IMR-90 (cell line): ENCODE measurements around the gene OR4E1. TPM values are rescaled to one million over a fixed set of nuclear protein-coding genes. Genes with fewer than 3 reads are reported as not detected.

Source experiments
- ATAC-seq: fragments of 200-7000 bp; cut with Tn5 transposase; 2 replicates; pipeline ENCODE4 v1.9.1; 2020; ENCODE audit warnings: low read depth, mild to moderate bottlenecking, moderate library complexity
- BruUV-seq: library from RNA; stranded (reverse); fragments of 400-500 nt; replicated peaks from 2 replicates; lab custom pipeline; 2021; lab: Mats Ljungman, UMichigan
- CTCF ChIA-PET: fragments of 300-600 bp; formaldehyde crosslinking; extraction: SDS; loops from one replicate; lab custom pipeline; 2021; ENCODE audit warnings: antibody characterized with exemption; lab: Yijun Ruan, JAX
- POLR2A ChIA-PET: fragments of 300-600 bp; sonication (Branson Sonifier 250); formaldehyde crosslinking; loops from one replicate; lab custom pipeline; 2022; ENCODE audit warnings: antibody characterized with exemption; ENCODE audit not compliant: unreplicated experiment; lab: Charles Lee
- DNase-seq: peaks from one replicate; pipeline ENCODE4 v3.0.0; 2013
- H2AFZ ChIP-seq: replicated peaks from 2 replicates; pipeline ENCODE3; 2013; ENCODE audit warnings: low read length, mild to moderate bottlenecking; ENCODE audit not compliant: poor library complexity
- H2AK5ac ChIP-seq: 2 replicates; pipeline ENCODE4 v1.6.1; 2013; ENCODE audit warnings: low read depth, low read length, inconsistent platforms
- H2AK9ac ChIP-seq: replicated peaks from 2 replicates; pipeline ENCODE3; 2013; ENCODE audit warnings: mild to moderate bottlenecking, low read depth, low read length, moderate library complexity; ENCODE audit not compliant: poor library complexity
- H2BK120ac ChIP-seq: 2 replicates; pipeline ENCODE4 v1.6.1; 2013; ENCODE audit warnings: low read depth, low read length, inconsistent platforms
- H2BK15ac ChIP-seq: 3 replicates; pipeline ENCODE4 v1.6.1; 2013; ENCODE audit warnings: low read depth, low read length, inconsistent platforms
- H2BK20ac ChIP-seq: 2 replicates; pipeline ENCODE4 v1.6.1; 2013; ENCODE audit warnings: low read depth, mild to moderate bottlenecking, inconsistent platforms, low read length, moderate library complexity
- H2BK5ac ChIP-seq: 2 replicates; pipeline ENCODE4 v1.6.1; 2013; ENCODE audit warnings: mild to moderate bottlenecking, low read depth, low read length, inconsistent platforms; ENCODE audit not compliant: poor library complexity, severe bottlenecking
- H3K14ac ChIP-seq: replicated peaks from 2 replicates; pipeline ENCODE4 v1.6.1; 2013; ENCODE audit warnings: low read depth, low read length, inconsistent platforms
- H3K18ac ChIP-seq: 2 replicates; pipeline ENCODE4 v1.6.1; 2013; ENCODE audit warnings: low read depth, low read length, control low read depth
- H3K23ac ChIP-seq: 2 replicates; pipeline ENCODE4 v1.6.1; 2013; ENCODE audit warnings: low read depth, low read length, inconsistent platforms
- H3K27ac ChIP-seq: 2 replicates; pipeline ENCODE4 v1.5.1; 2013; ENCODE audit warnings: mild to moderate bottlenecking, control low read depth, low read length; ENCODE audit not compliant: insufficient read depth
- H3K27me3 ChIP-seq: 2 replicates; pipeline ENCODE4 v1.6.1; 2013; ENCODE audit warnings: low read length; ENCODE audit not compliant: control insufficient read depth, insufficient read depth
- H3K36me3 ChIP-seq: 2 replicates; pipeline ENCODE4 v1.6.1; 2013; ENCODE audit warnings: low read length, mixed read lengths; ENCODE audit not compliant: control insufficient read depth, insufficient read depth
- H3K4ac ChIP-seq: 2 replicates; pipeline ENCODE4 v1.6.1; 2013; ENCODE audit warnings: low read depth, low read length, inconsistent platforms
- H3K4me1 ChIP-seq: 2 replicates; pipeline ENCODE4 v1.6.1; 2013; ENCODE audit warnings: low read length, mixed read lengths; ENCODE audit not compliant: control insufficient read depth, insufficient read depth
- H3K4me2 ChIP-seq: 2 replicates; pipeline ENCODE4 v1.6.1; 2013; ENCODE audit warnings: low read depth, mild to moderate bottlenecking, control low read depth, low read length, moderate library complexity
- H3K4me3 ChIP-seq: 2 replicates; pipeline ENCODE4 v1.5.1; 2013; ENCODE audit warnings: low read depth, mild to moderate bottlenecking, control low read depth, low read length, moderate library complexity; ENCODE audit not compliant: insufficient read depth
- H3K56ac ChIP-seq: 2 replicates; pipeline ENCODE4 v1.6.1; 2013; ENCODE audit warnings: low read length, inconsistent platforms; ENCODE audit not compliant: insufficient read depth; ENCODE audit errors: extremely low read depth
- H3K79me1 ChIP-seq, 2 experiments: 2 replicates each; pipeline ENCODE4 v1.6.1; 2013; ENCODE audit warnings: low read length in 2 of 2, inconsistent platforms in 1 of 2, low read depth in 1 of 2
- H3K9ac ChIP-seq: 2 replicates; pipeline ENCODE4 v1.6.1; 2013; ENCODE audit warnings: low read depth, low read length, control low read depth
- H3K9me1 ChIP-seq: 2 replicates; pipeline ENCODE4 v1.6.1; 2013; ENCODE audit warnings: low read length, inconsistent platforms; ENCODE audit not compliant: insufficient read depth
- H3K9me3 ChIP-seq: 2 replicates; pipeline ENCODE4 v1.6.1; 2013; ENCODE audit warnings: low read length; ENCODE audit not compliant: control insufficient read depth, insufficient read depth
- H4K20me1 ChIP-seq: 2 replicates; pipeline ENCODE4 v1.6.1; 2013; ENCODE audit warnings: low read length, inconsistent platforms; ENCODE audit not compliant: insufficient read depth
- H4K5ac ChIP-seq: 2 replicates; pipeline ENCODE4 v1.6.1; 2013; ENCODE audit warnings: mild to moderate bottlenecking, low read depth, low read length, control low read depth
- H4K8ac ChIP-seq, 2 experiments: 2 replicates each; pipeline ENCODE4 v1.6.1; 2013; ENCODE audit warnings: low read depth in 2 of 2, low read length in 2 of 2, control low read depth in 1 of 2, inconsistent platforms in 1 of 2
- H4K91ac ChIP-seq: 2 replicates; pipeline ENCODE4 v1.6.1; 2013; ENCODE audit warnings: low read depth, low read length, inconsistent platforms; ENCODE audit not compliant: insufficient read depth
- CEBPB ChIP-seq: IDR thresholded peaks from 2 replicates; pipeline ENCODE4 v1.6.1; 2012; ENCODE audit warnings: low read depth, low read length, improper control_type of control experiment
- CHD1 ChIP-seq: IDR thresholded peaks from 2 replicates; pipeline ENCODE4 v1.6.1; 2012; ENCODE audit warnings: low read depth, low read length, improper control_type of control experiment
- CTCF ChIP-seq: conservative IDR thresholded peaks from 2 replicates; pipeline ENCODE4 v1.5.1; 2012; ENCODE audit warnings: mild to moderate bottlenecking, low read depth, low read length, improper control_type of control experiment
- MAFK ChIP-seq: IDR thresholded peaks from 2 replicates; pipeline ENCODE4 v1.6.1; 2012; ENCODE audit warnings: low read depth, low read length, improper control_type of control experiment
- MAZ ChIP-seq: IDR thresholded peaks from 2 replicates; pipeline ENCODE4 v1.6.1; 2012; ENCODE audit warnings: low read depth, mild to moderate bottlenecking, low read length, improper control_type of control experiment, moderate library complexity, borderline replicate concordance
- RFX5 ChIP-seq: IDR thresholded peaks from 2 replicates; pipeline ENCODE4 v1.8.0; 2012; ENCODE audit warnings: low read depth, mild to moderate bottlenecking, low read length, moderate library complexity
- SMC3 ChIP-seq: fragments of 150-350 bp; IDR thresholded peaks from 2 replicates; pipeline ENCODE4 v1.6.1; 2016; ENCODE audit warnings: low read depth, mild to moderate bottlenecking, antibody characterized with exemption, low read length, moderate library complexity
- WGBS, 2 experiments: methylation state at CpG; one replicate each; pipeline versions ENCODE4 v1.1.5 to v1.1.7; 2013; ENCODE audit warnings: missing lambda C conversion rate in 2 of 2; ENCODE audit not compliant: insufficient read length in 1 of 2; ENCODE audit errors: extremely low coverage in 2 of 2; 5-methylcytosine and 5-hydroxymethylcytosine counted together
- dilution Hi-C: fragments of 300-500 bp; cut with HindIII; formaldehyde crosslinking; loops from one replicate; pipeline ENCODE4 v1.14.3; 2018; ENCODE audit warnings: low sequenced_read_pairs; ENCODE audit not compliant: unreplicated experiment
- in situ Hi-C: fragments of 300-500 bp; cut with MboI; formaldehyde crosslinking; loops from 3 replicates; pipeline ENCODE4 v1.14.3; 2019; ENCODE audit warnings: low sequenced_read_pairs, inconsistent platforms, mixed read lengths
- intact Hi-C: fragments of 100-400 bp; cut with micrococcal nuclease; formaldehyde crosslinking; loops from 2 replicates; pipeline ENCODE4 v1.10.0; 2022
- polyA plus RNA-seq, 3 experiments: library from polyadenylated mRNA; depleted of rRNA; stranded (reverse); fragments of >200 nt; gene quantifications; 2 replicates each; pipeline ENCODE4 v1.2.3, GENCODE V29; 2012; ENCODE audit warnings: low replicate concordance in 1 of 3
- total RNA-seq: library from RNA; depleted of rRNA; stranded (reverse); fragments of >200 nt; gene quantifications from 2 replicates; pipeline ENCODE4 v1.2.3, GENCODE V29; 2012

Gene OR4E1
- total and polyA plus RNA-seq, 2 of the 4 experiments (the other 2 are of a cell fraction): not detected

DNA sequence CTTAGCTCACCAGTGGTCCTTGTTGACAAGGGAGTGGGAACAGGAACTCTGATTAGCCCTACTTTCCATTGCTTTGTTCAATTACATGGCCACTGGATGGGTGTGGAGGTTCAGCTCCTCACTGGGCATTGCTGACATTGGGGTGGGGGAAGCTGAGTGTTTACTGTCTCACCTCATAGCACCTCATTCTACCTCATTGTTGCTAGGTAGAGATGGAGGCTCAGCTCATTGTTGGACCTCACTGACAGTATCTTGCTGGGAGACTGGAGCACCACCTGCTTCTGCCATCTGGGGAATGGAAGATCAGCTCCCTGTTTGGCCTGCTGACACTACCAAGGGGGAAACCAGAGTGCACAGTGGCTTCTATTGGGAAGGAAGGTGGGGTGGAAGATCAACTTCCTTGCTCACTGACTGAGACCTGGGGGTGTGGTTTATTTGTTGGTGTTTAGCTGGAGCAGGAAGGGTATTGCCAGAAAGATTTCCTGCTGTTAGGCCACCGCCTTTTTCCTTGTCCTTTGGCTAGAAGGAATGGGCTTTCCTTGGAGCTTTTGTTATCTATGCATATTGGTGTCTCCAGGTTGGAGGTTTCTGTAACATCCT, 21.3 kb downstream of the OR4E1 start:
- Histone ChIP-seq H3K18ac (no peak overlapping the region), H2AK9ac (no peak overlapping the region), H3K4ac (no peak overlapping the region), H3K23ac (no peak overlapping the region), H4K8ac (no peak overlapping the region), H3K27me3 (no peaks in the 10 kb centered on the region; the same call in 1 of the 2 replicates), H3K4me1 (no peaks in the 10 kb centered on the region), H2AFZ (no peak overlapping the region), H2BK20ac (no peak overlapping the region), H3K27ac (no peak overlapping the region), H3K9ac (no peak overlapping the region), H3K9me3 (no peaks in the 10 kb centered on the region), H2BK5ac (no peak overlapping the region), H3K36me3 (no peaks in the 10 kb centered on the region), H3K56ac (no peak overlapping the region), H3K79me1 (no peaks in the 10 kb centered on the region), H2AK5ac (no peak overlapping the region), H3K14ac (no peak overlapping the region), H3K4me2 (no peak overlapping the region), H2BK120ac (no peak overlapping the region), H4K20me1 (no peaks in the 10 kb centered on the region), H4K91ac (no peak overlapping the region), H3K4me3 (no peak overlapping the region), H4K5ac (no peak overlapping the region), H2BK15ac (no peak overlapping the region), H3K9me1 (no peaks in the 10 kb centered on the region)
- ChIA-PET POLR2A (no interaction called here), CTCF (interaction anchor here (0.6 kb wide), 1 partner anchor 12 kb away, joined by 4 read pairs; no protein-coding TSS in a partner anchor)
- WGBS, 2 experiments: no CpG with 5 or more reads among the region's 1 CpG
- TF ChIP-seq MAZ (no peak), CHD1 (no peak), CEBPB (no peak), CTCF (no peak), SMC3 (no peak), MAFK (no peak), RFX5 (no peak)
- no peak for DNase-seq
- in situ Hi-C loops: no loop called here
- no TSS peak for BruUV-seq
- intact Hi-C loops: no loop called here
- ATAC-seq: no peak
- dilution Hi-C loops: no loop called here
